Caki2 (cell line): ENCODE data around the gene ZMIZ1. TPM values are rescaled to one million over a fixed set of nuclear protein-coding genes. Genes with fewer than 3 reads are reported as not detected.

Source experiments
- DNase-seq: peaks from one replicate; pipeline ENCODE4 v3.0.0-alpha.2; 2015; ENCODE audit warnings: low read depth
- in situ Hi-C: cut with HindIII; loops from 2 replicates; pipeline ENCODE4 v1.10.0; 2016; ENCODE audit warnings: low sequenced_read_pairs, low pct_unique_long_range_greater_than_20kb, mixed read lengths
- total RNA-seq: library from RNA; depleted of rRNA; stranded (reverse); fragments of >200 nt; shearing (Covaris generic); gene quantifications from 2 replicates; pipeline ENCODE4 v1.2.3, GENCODE V29; 2014; ENCODE audit warnings: low replicate concordance

Gene ZMIZ1
- total RNA-seq, 1 experiment from 2014 or later: 17.4 TPM

- DNase-seq: no peak
- in situ Hi-C loops: no loop called here
These were observed 194.4 kb downstream of the ZMIZ1 start for GRCh38 chr10:79262959-79263746.

- DNase-seq: no peak
- in situ Hi-C loops: no loop called here
These were observed 195.2 kb downstream of the ZMIZ1 start for GRCh38 chr10:79263939-79264338.

- no peak for DNase-seq
- in situ Hi-C loops: no loop called here
These were observed 196.2 kb downstream of the ZMIZ1 start for GRCh38 chr10:79264942-79265341.

- no peak for DNase-seq
- in situ Hi-C loops: no loop called here
These were observed 197.3 kb downstream of the ZMIZ1 start for GRCh38 chr10:79266084-79266483.

GRCh38 chr10:79266543-79267312 lies 198.0 kb downstream of the ZMIZ1 start:
- DNase-seq: no peak
- in situ Hi-C loops: no loop called here

- DNase-seq: no peak
- in situ Hi-C loops: no loop called here
These were observed 198.7 kb downstream of the ZMIZ1 start for GRCh38 chr10:79267499-79267898.

- in situ Hi-C loops: no loop called here
- no peak for DNase-seq
These were observed 199.4 kb downstream of the ZMIZ1 start for GRCh38 chr10:79268161-79268601.

GRCh38 chr10:79268742-79269141 lies 200.0 kb downstream of the ZMIZ1 start:
- DNase-seq: no peak
- in situ Hi-C loops: no loop called here

- DNase-seq: no peak
- in situ Hi-C loops: no loop called here
These were observed 200.7 kb downstream of the ZMIZ1 start for GRCh38 chr10:79269443-79269842.

- no peak for DNase-seq
- in situ Hi-C loops: no loop called here
These were observed 201.2 kb downstream of the ZMIZ1 start for GRCh38 chr10:79269969-79270368.

GRCh38 chr10:79270466-79271246 lies 201.9 kb downstream of the ZMIZ1 start:
- in situ Hi-C loops: no loop called here
- DNase-seq: no peak

- no peak for DNase-seq
- in situ Hi-C loops: no loop called here
These were observed 203.6 kb downstream of the ZMIZ1 start for GRCh38 chr10:79272353-79272752.

- in situ Hi-C loops: no loop called here
These were observed 204.8 kb downstream of the ZMIZ1 start for GRCh38 chr10:79273604-79274003.

GRCh38 chr10:79274279-79275104 lies 205.7 kb downstream of the ZMIZ1 start:
- in situ Hi-C loops: no loop called here
- DNase-seq: no peak

More at GRCh38 chr10:79273604-79274003, 204.8 kb downstream of the ZMIZ1 start:
- no peak for DNase-seq

GRCh38 chr10:79275105-79275430 lies 206.3 kb downstream of the ZMIZ1 start:
- in situ Hi-C loops: no loop called here
- no peak for DNase-seq

GRCh38 chr10:79275431-79275851 lies 206.7 kb downstream of the ZMIZ1 start:
- no peak for DNase-seq
- in situ Hi-C loops: no loop called here

- in situ Hi-C loops: no loop called here
- DNase-seq: no peak
These were observed 209.0 kb downstream of the ZMIZ1 start for GRCh38 chr10:79277579-79278269.
